D721Med (cell line): ENCODE results near the gene C2orf76.

ENCODE experiments used
- DNase-seq: peaks from one replicate; pipeline ENCODE4 v3.0.0; 2011; ENCODE audit warnings: low spot score; ENCODE audit not compliant: insufficient read length
- FAIRE-seq: peaks from 2 replicates; lab custom pipeline; 2011; peaks lifted over from hg19 to GRCh38; lab: Jason Lieb, UNC
- CTCF ChIP-seq: IDR thresholded peaks from 2 replicates; pipeline ENCODE4 v1.5.1; 2012; ENCODE audit warnings: mild to moderate bottlenecking, control low read depth; ENCODE audit not compliant: insufficient read depth; ENCODE audit errors: missing control alignments

The C2orf76 gene

GRCh38 chr2:119276864-119277263, 89.8 kb downstream of the C2orf76 start:
- no peak for DNase-seq
- no peak for FAIRE-seq
- TF ChIP-seq CTCF = no peak

GRCh38 chr2:119267604-119268003, 99.0 kb downstream of the C2orf76 start:
- FAIRE-seq (no peak), DNase-seq (no peak)
- no peak for TF ChIP-seq CTCF

GRCh38 chr2:119266091-119266589, 100.5 kb downstream of the C2orf76 start:
- no peak for TF ChIP-seq CTCF
- FAIRE-seq (no peak), DNase-seq (no peak)

DNA sequence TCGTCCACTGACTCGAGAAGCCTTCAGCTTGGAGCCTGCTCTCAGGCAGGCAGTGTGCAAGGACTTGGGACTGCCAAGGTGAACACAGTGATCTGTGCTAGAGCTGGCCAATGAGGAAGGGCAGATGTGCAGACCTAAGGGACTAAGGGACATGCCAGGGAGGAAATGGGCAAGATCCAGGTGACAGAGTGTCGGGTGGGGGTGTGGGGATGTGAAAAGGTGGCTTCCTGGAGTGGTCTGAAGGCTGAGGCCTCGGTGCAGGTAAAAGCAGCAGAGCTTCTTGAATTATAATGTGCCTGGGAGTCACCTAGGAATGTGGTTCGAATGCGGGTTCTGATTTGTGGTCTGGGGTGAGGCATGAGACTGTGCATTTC, 101.0 kb downstream of the C2orf76 start:
- no peak for TF ChIP-seq CTCF
- no peak for FAIRE-seq
- DNase-seq = no peak

DNA sequence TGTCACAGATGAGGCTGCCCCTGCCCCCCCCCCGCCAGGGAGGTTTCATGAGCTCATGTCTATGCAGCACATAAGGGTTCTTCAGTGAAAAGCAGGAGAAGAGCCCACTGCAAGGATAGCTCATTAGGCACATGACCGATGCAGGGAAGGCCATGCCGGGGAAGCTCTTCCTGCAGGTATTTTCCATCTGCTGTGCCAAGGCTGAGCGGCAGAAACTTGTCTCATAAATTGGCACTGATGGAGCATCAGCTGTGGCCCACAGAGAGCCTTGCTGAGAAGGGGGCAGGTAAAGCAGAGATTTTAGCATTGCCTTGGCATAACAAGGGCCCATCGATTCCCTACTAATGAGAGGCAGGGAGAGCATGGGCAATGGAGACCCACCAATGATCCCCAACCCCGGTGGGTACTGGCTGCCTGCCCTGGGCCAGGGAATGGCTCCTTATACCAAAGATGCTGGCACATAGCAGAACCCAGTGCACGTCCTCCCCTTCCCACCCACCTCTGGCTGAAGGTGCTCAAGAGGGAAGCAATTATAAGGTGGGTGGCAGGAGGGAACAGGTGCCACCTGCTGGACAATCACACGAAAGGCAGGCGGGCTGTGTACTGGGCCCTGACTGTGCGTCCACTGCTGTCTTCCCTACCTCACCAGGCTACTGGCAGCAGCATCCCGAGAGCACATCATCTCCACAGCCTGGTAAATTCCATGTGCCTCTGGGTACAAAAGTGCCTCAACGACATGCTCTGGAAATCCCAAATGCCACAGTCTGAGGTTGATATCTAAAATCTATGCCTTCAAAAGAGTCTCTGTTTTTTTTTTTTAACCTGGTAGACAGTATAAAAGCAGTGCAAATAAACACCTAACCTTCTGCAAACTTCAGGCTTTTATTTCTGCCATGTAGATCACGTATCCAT, 101.6 kb downstream of the C2orf76 start:
- TF ChIP-seq CTCF = peak; percentile 76
- DNase-seq (peak; percentile 66), FAIRE-seq (no peak)

DNA sequence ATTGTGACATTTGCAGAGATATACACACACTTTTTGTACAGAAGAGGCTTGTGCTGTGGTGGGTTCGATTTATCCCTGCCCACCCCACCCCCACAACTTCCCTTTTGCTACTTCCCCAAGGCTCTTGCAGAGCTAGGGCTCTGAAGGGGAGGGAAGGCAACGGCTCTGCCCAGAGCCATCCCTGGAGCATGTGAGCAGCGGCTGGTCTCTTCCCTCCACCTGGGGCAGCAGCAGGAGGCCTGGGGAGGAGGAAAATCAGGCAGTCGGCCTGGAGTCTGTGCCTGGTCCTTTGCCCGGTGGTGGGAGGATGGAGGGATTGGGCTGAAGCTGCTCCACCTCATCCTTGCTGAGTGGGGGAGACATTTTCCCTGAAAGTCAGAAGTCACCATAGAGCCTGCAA, 103.0 kb downstream of the C2orf76 start:
- DNase-seq (no peak), FAIRE-seq (no peak)
- TF ChIP-seq CTCF = no peak

- DNase-seq (no peak), FAIRE-seq (no peak)
Observed at GRCh38 chr2:119263025-119263424, 103.6 kb downstream of the C2orf76 start.

More at GRCh38 chr2:119263025-119263424, 103.6 kb downstream of the C2orf76 start:
- no peak for TF ChIP-seq CTCF
